Measurements from ENCODE around the gene ABLIM3. TPM values are rescaled to one million over a fixed set of nuclear protein-coding genes. Genes with fewer than 3 reads are reported as not detected.

ABLIM3 gene
- 7.0 and 7.3 TPM in 2 replicates for total RNA-seq
- polyA plus RNA-seq, result 7.8 and 8.1 TPM in 2 replicates

- Histone ChIP-seq H3K36me3 (replicated peaks; ENCODE audit: insufficient read depth, low read depth) (no peaks in the 10 kb centered on the region), H3K9me3 (ENCODE audit: low read depth) (no peaks in the 10 kb centered on the region), H3K27me3 (peaks cover 9% of the 10 kb centered on the region), H3K9me2 (replicated peaks; ENCODE audit: insufficient read depth) (no peaks in the 10 kb centered on the region), H3K4me1 (ENCODE audit: insufficient read depth) (no peaks in the 10 kb centered on the region), H3K79me2 (no peaks in the 10 kb centered on the region), H4K20me1 (ENCODE audit: insufficient read depth, poor library complexity, severe bottlenecking) (no peaks in the 10 kb centered on the region), H3K4me2 (peak within 1 kb of the TSS; percentile 100), H2AFZ (peak within 1 kb of the TSS; percentile 92), H3K27ac (no peak within 1 kb of the TSS), H3K4me3 (peak within 1 kb of the TSS; percentile 78)
- WGBS (ENCODE audit: low lambda C conversion rate, missing lambda C conversion rate), result 7% methylated on average over 51 of the region's 54 CpGs
- TF ChIP-seq EZH2phosphoT487 (IDR thresholded peaks at IDR 0.05; ENCODE audit: low read depth, severe bottlenecking, unreplicated experiment) (no peak), CTCF (IDR thresholded peaks at IDR 0.05; ENCODE audit: poor library complexity) (peak; percentile 92)
- peak; percentile 78 for DNase-seq (ENCODE audit: low spot score)
Measured at GRCh38 chr5:149141224-149141956, at the start of gene ABLIM3. TSS of gene ABLIM3 (plus strand) at chr5:149141493. CDS start at chr5:149142096, 603 bp downstream.

GRCh38 chr5:149093625-149094024 lies 47.7 kb upstream of the ABLIM3 start:
- no peak for TF ChIP-seq EZH2 (IDR thresholded peaks at IDR 0.05; ENCODE audit: borderline replicate concordance)
- no peak for TF ChIP-seq EZH2phosphoT487 (IDR thresholded peaks at IDR 0.05; ENCODE audit: low read depth, severe bottlenecking, unreplicated experiment)
- no peak for TF ChIP-seq CTCF (IDR thresholded peaks at IDR 0.05; ENCODE audit: poor library complexity)

GRCh38 chr5:149094996-149095395 lies 46.3 kb upstream of the ABLIM3 start:
- no peaks in the 10 kb centered on the region for H3K27me3 ChIP-seq
- H3K79me2 ChIP-seq, result no peaks in the 10 kb centered on the region
- TF ChIP-seq EZH2 (IDR thresholded peaks at IDR 0.05; ENCODE audit: borderline replicate concordance) (no peak), EZH2phosphoT487 (IDR thresholded peaks at IDR 0.05; ENCODE audit: low read depth, severe bottlenecking, unreplicated experiment) (no peak), CTCF (IDR thresholded peaks at IDR 0.05; ENCODE audit: poor library complexity) (no peak)
- no peaks in the 10 kb centered on the region for H3K36me3 ChIP-seq (replicated peaks; ENCODE audit: insufficient read depth, low read depth)
- WGBS (ENCODE audit: low lambda C conversion rate, missing lambda C conversion rate), result 83% methylated on average over 2 of the region's 2 CpGs
- no peaks in the 10 kb centered on the region for H3K9me3 ChIP-seq (ENCODE audit: low read depth)
- H2AFZ ChIP-seq, result no peak overlapping the region
- no peaks in the 10 kb centered on the region for H3K9me2 ChIP-seq (replicated peaks; ENCODE audit: insufficient read depth)
- no peaks in the 10 kb centered on the region for H4K20me1 ChIP-seq (ENCODE audit: insufficient read depth, poor library complexity, severe bottlenecking)
- no peak for DNase-seq (ENCODE audit: low spot score)
- no peak overlapping the region for H3K27ac ChIP-seq
- no peak overlapping the region for H3K4me2 ChIP-seq
- no peaks in the 10 kb centered on the region for H3K4me1 ChIP-seq (ENCODE audit: insufficient read depth)
- no peak overlapping the region for H3K4me3 ChIP-seq

More at GRCh38 chr5:149093625-149094024, 47.7 kb upstream of the ABLIM3 start:
- Histone ChIP-seq H3K4me2 (no peak overlapping the region), H3K27ac (no peak overlapping the region), H3K27me3 (no peaks in the 10 kb centered on the region), H3K4me1 (ENCODE audit: insufficient read depth) (no peaks in the 10 kb centered on the region), H2AFZ (no peak overlapping the region), H3K9me2 (replicated peaks; ENCODE audit: insufficient read depth) (no peaks in the 10 kb centered on the region), H3K4me3 (no peak overlapping the region), H3K79me2 (no peaks in the 10 kb centered on the region), H3K36me3 (replicated peaks; ENCODE audit: insufficient read depth, low read depth) (no peaks in the 10 kb centered on the region), H3K9me3 (ENCODE audit: low read depth) (no peaks in the 10 kb centered on the region), H4K20me1 (ENCODE audit: insufficient read depth, poor library complexity, severe bottlenecking) (no peaks in the 10 kb centered on the region)
- 75% methylated on average over 2 of the region's 2 CpGs for WGBS (ENCODE audit: low lambda C conversion rate, missing lambda C conversion rate)
- no peak for DNase-seq (ENCODE audit: low spot score)

Data from hepatocyte (in vitro differentiated cells).